Sigmoid colon (tissue), 7 donors: Measurements from ENCODE around the gene HMBS. TPM values are rescaled to one million over a fixed set of nuclear protein-coding genes. Genes with fewer than 3 reads are reported as not detected.
A peak's percentile ranks its signal among the peaks of the same experiment; 100 is the strongest.
"Not testable (repeated sequence)": the region's sequence is repeated elsewhere in the genome, so short reads cannot be mapped to it uniquely, and the experiment has no call there.

Source experiments
- DNase-seq: peaks from one replicate; pipeline ENCODE4 v3.0.0-alpha.2; 2019
- H3K27ac ChIP-seq, 4 donors: fragments of 200-600 bp; sonication (generic); one replicate each; pipeline ENCODE4 v1.5.1; 2016 to 2019; ENCODE audit warnings: mild to moderate bottlenecking in 1 of 4
- H3K27me3 ChIP-seq, 3 donors: fragments of 200-600 bp; sonication (generic); one replicate each; pipeline ENCODE4 v1.5.1; 2019; ENCODE audit warnings: mild to moderate bottlenecking in 1 of 3
- H3K36me3 ChIP-seq, 4 donors: fragments of 200-600 bp; sonication (generic); one replicate each; pipeline ENCODE4 v1.5.1; 2016 to 2019
- H3K4me1 ChIP-seq, 4 donors: fragments of 200-600 bp; sonication (generic); one replicate each; pipeline ENCODE4 v1.5.1; 2017 to 2019
- H3K4me3 ChIP-seq, 4 donors: fragments of 200-600 bp; sonication (generic); one replicate each; pipeline ENCODE4 v1.5.1; 2017 to 2019; ENCODE audit warnings: mild to moderate bottlenecking in 2 of 4, moderate library complexity in 1 of 4
- H3K9me3 ChIP-seq, 4 donors: fragments of 200-600 bp in 3 of 4; sonication (generic) in 3 of 4; one replicate each; pipeline versions ENCODE4 v1.5.1 to v1.6.1; 2013 to 2019
- CTCF ChIP-seq, 4 experiments: fragments of 450-650 bp in 3 of 4; fragments of 200-600 bp in 1 of 4; IDR thresholded peaks; one replicate each; pipeline ENCODE4 v1.5.1; 2016 to 2019; ENCODE audit warnings: antibody characterized with exemption in 4 of 4, mild to moderate bottlenecking in 3 of 4, moderate library complexity in 2 of 4
- EP300 ChIP-seq, 4 donors: sonication (generic); formaldehyde crosslinking; IDR thresholded peaks; one replicate each; pipeline ENCODE4 v1.6.1; 2017; ENCODE audit warnings: antibody characterized with exemption in 4 of 4
- POLR2A ChIP-seq, 2 donors: fragments of 450-650 bp; IDR thresholded peaks; one replicate each; pipeline ENCODE4 v1.6.1; 2016; ENCODE audit warnings: antibody characterized with exemption in 2 of 2, mild to moderate bottlenecking in 2 of 2, moderate library complexity in 2 of 2
- POLR2AphosphoS5 ChIP-seq, 4 donors: sonication (generic); formaldehyde crosslinking; IDR thresholded peaks; one replicate each; pipeline ENCODE4 v1.6.1; 2017; ENCODE audit warnings: antibody characterized with exemption in 4 of 4
- WGBS, 2 donors: extraction: QIAGEN DNeasy Blood & Tissue Kit; methylation state at CpG; one replicate each; pipeline ENCODE4 v1.1.7; 2013; 5-methylcytosine and 5-hydroxymethylcytosine counted together
- intact Hi-C: fragments of 100-400 bp; cut with DNase I; formaldehyde crosslinking; loops from one replicate; pipeline ENCODE4 v1.15.1; 2023
- polyA plus RNA-seq, 3 donors: library from polyadenylated mRNA; stranded (reverse); fragments of 200-250 nt; gene quantifications; one replicate each; pipeline ENCODE4 v1.2.3, GENCODE V29; 2013
- total RNA-seq, 4 donors: library from RNA; depleted of rRNA; stranded (reverse); fragments of >200 nt; gene quantifications; one replicate each; pipeline ENCODE4 v1.1.0, GENCODE V29; 2016
- donor health status: healthy with polysubstance abuse.
- donor health status: Bipolar disorder and iron deficiency.
- donor health status: healthy.

HMBS gene
- total and polyA plus RNA-seq, 7 donors = 5.6 to 39.3 (median 15.2) TPM

- Histone ChIP-seq H3K4me1 (peaks cover 0 to 4% (median 0%) of the 10 kb centered on the region in 4 donors), H3K9me3 (no peaks in the 10 kb centered on the region), H3K27ac (no peak overlapping the region), H3K27me3 (no peaks in the 10 kb centered on the region), H3K4me3 (no peak overlapping the region), H3K36me3 (peaks cover 47 to 86% (median 56%) of the 10 kb centered on the region in 4 donors)
- no peak for DNase-seq
- intact Hi-C loops = no loop called here
- WGBS, 2 donors = 79 to 80% methylated on average over 3 of the region's 3 CpGs
- TF ChIP-seq EP300 (IDR thresholded peaks at IDR 0.05) (no peak), POLR2A (IDR thresholded peaks at IDR 0.05) (no peak), CTCF (IDR thresholded peaks at IDR 0.05) (no peak), POLR2AphosphoS5 (IDR thresholded peaks at IDR 0.05) (no peak)
Measured at GRCh38 chr11:119130662-119131061, 46.0 kb downstream of the HMBS start.

GRCh38 chr11:119134389-119134978, 49.8 kb downstream of the HMBS start:
- Histone ChIP-seq H3K27me3 (peaks cover 0 to 6% (median 0%) of the 10 kb centered on the region in 3 donors), H3K36me3 (peaks cover 36 to 57% (median 49%) of the 10 kb centered on the region in 4 donors), H3K27ac (no peak overlapping the region), H3K4me3 (no peak overlapping the region), H3K9me3 (no peaks in the 10 kb centered on the region), H3K4me1 (no peaks in the 10 kb centered on the region)
- DNase-seq = no peak
- 53 to 74% methylated on average over 4 of the region's 4 CpGs for WGBS, 2 donors
- intact Hi-C loops = no loop called here
- TF ChIP-seq POLR2A (IDR thresholded peaks at IDR 0.05) (no peak), EP300 (IDR thresholded peaks at IDR 0.05) (no peak), CTCF (IDR thresholded peaks at IDR 0.05) (peak in 1 of 4 experiments; percentile 20)

GRCh38 chr11:119139276-119139675, 54.6 kb downstream of the HMBS start:
- DNase-seq, H3K27ac ChIP-seq, H3K4me3 ChIP-seq, intact Hi-C loops, H3K27me3 ChIP-seq, H3K4me1 ChIP-seq, H3K9me3 ChIP-seq, H3K36me3 ChIP-seq: not testable (repeated sequence)
- 90% methylated on average over 10 of the region's 10 CpGs for whole genome bisulfite sequencing, 2 donors

Other genes starting within 250 kb of the HMBS start
- not detected for gene CXCR5, start 201.0 kb upstream of the HMBS start, total RNA-seq
- gene CXCR5, start 201.0 kb upstream of the HMBS start, polyA plus RNA-seq = 10 to 100 TPM in 1 of 3 donors, under 1 TPM in 2; under 0.01 to 11.5 (median 0.23) TPM
- 10 to 100 TPM in 3 of 4 donors, 1 to 10 TPM in 1; 7.9 to 46.5 (median 10.8) TPM for gene BCL9L, start 159.0 kb upstream of the HMBS start, total RNA-seq
- gene BCL9L, start 159.0 kb upstream of the HMBS start, polyA plus RNA-seq = 10 to 100 TPM in 1 of 3 donors, 1 to 10 TPM in 2; 4.8 to 33.2 (median 7.4) TPM
- not detected for gene UPK2, start 128.6 kb upstream of the HMBS start, total RNA-seq
- not detected for gene UPK2, start 128.6 kb upstream of the HMBS start, polyA plus RNA-seq
- not detected for gene FOXR1, start 113.1 kb upstream of the HMBS start, total RNA-seq
- gene FOXR1, start 113.1 kb upstream of the HMBS start, polyA plus RNA-seq = not detected
- 10 to 100 TPM; 29.6 to 60.5 (median 40.7) TPM for gene CENATAC, start 86.7 kb upstream of the HMBS start, total RNA-seq
- 10 to 100 TPM in 1 of 3 donors, 1 to 10 TPM in 2; 5.3 to 24.6 (median 7.2) TPM for gene CENATAC, start 86.7 kb upstream of the HMBS start, polyA plus RNA-seq
- gene RPS25, start 66.5 kb upstream of the HMBS start, total RNA-seq = 1,000 to 10,000 TPM; 1,350 to 3,369 (median 2,098) TPM
- gene RPS25, start 66.5 kb upstream of the HMBS start, polyA plus RNA-seq = 1,000 to 10,000 TPM; 2,091 to 3,409 (median 2,533) TPM
- gene TRAPPC4, start 66.1 kb upstream of the HMBS start, total RNA-seq = 10 to 100 TPM; 32.4 to 60.3 (median 47.5) TPM
- 10 to 100 TPM; 49.9 to 90.9 (median 74.5) TPM for gene TRAPPC4, start 66.1 kb upstream of the HMBS start, polyA plus RNA-seq
- 10 to 100 TPM in 2 of 4 donors, 1 to 10 TPM in 2; 8.0 to 13.8 (median 10.1) TPM for gene SLC37A4, start 54.0 kb upstream of the HMBS start, total RNA-seq
- gene SLC37A4, start 54.0 kb upstream of the HMBS start, polyA plus RNA-seq = 10 to 100 TPM in 2 of 3 donors, 1 to 10 TPM in 1; 8.4 to 31.5 (median 11.1) TPM
- 10 to 100 TPM; 26.6 to 37.6 (median 30.7) TPM for gene HYOU1, start 27.7 kb upstream of the HMBS start, total RNA-seq
- gene HYOU1, start 27.7 kb upstream of the HMBS start, polyA plus RNA-seq = 100 to 1,000 TPM in 1 of 3 donors, 10 to 100 TPM in 1, 1 to 10 TPM in 1; 6.0 to 106 (median 22.0) TPM
- gene VPS11, start 17.1 kb upstream of the HMBS start, total RNA-seq = 10 to 100 TPM; 26.0 to 37.0 (median 30.8) TPM
- 10 to 100 TPM; 13.4 to 29.2 (median 27.0) TPM for gene VPS11, start 17.1 kb upstream of the HMBS start, polyA plus RNA-seq
- gene DPAGT1, start 17.0 kb downstream of the HMBS start, total RNA-seq = 10 to 100 TPM; 16.1 to 22.1 (median 16.8) TPM
- gene DPAGT1, start 17.0 kb downstream of the HMBS start, polyA plus RNA-seq = 10 to 100 TPM in 1 of 3 donors, 1 to 10 TPM in 2; 4.2 to 44.6 (median 6.9) TPM
- gene C2CD2L, start 22.5 kb downstream of the HMBS start, total RNA-seq = 1 to 10 TPM; 5.3 to 8.0 (median 5.8) TPM
- gene C2CD2L, start 22.5 kb downstream of the HMBS start, polyA plus RNA-seq = 10 to 100 TPM in 1 of 3 donors, 1 to 10 TPM in 2; 6.0 to 22.6 (median 7.6) TPM
- 10 to 100 TPM; 15.0 to 33.0 (median 21.2) TPM for gene HINFP, start 36.7 kb downstream of the HMBS start, total RNA-seq
- gene HINFP, start 36.7 kb downstream of the HMBS start, polyA plus RNA-seq = 10 to 100 TPM; 12.0 to 23.2 (median 20.1) TPM
- gene ABCG4, start 64.2 kb downstream of the HMBS start, total RNA-seq = under 1 TPM in 3 of 4 donors, not detected in 1; under 0.01 to 0.55 (median 0.27) TPM
- gene ABCG4, start 64.2 kb downstream of the HMBS start, polyA plus RNA-seq = under 1 TPM in 2 of 3 donors, not detected in 1; under 0.01 to 0.26 TPM
- 10 to 100 TPM; 10.7 to 21.9 (median 12.6) TPM for gene NLRX1, start 83.8 kb downstream of the HMBS start, total RNA-seq
- gene NLRX1, start 83.8 kb downstream of the HMBS start, polyA plus RNA-seq = 1 to 10 TPM; 3.9 to 9.3 (median 4.2) TPM
- 1 to 10 TPM in 1 of 4 donors, not detected in 3; 1.8 TPM for gene NHERF4, start 100.6 kb downstream of the HMBS start, total RNA-seq
- 10 to 100 TPM; 25.8 to 48.1 (median 37.7) TPM for gene NHERF4, start 100.6 kb downstream of the HMBS start, polyA plus RNA-seq
- 10 to 100 TPM; 11.8 to 17.7 (median 13.1) TPM for gene CBL, start 121.5 kb downstream of the HMBS start, total RNA-seq
- 1 to 10 TPM; 1.8 to 8.6 (median 3.7) TPM for gene CBL, start 121.5 kb downstream of the HMBS start, polyA plus RNA-seq
- gene MCAM, start 232.2 kb downstream of the HMBS start, total RNA-seq = 1,000 to 10,000 TPM in 1 of 4 donors, 100 to 1,000 TPM in 3; 628 to 1,033 (median 813) TPM
- 10 to 100 TPM in 1 of 3 donors, 1 to 10 TPM in 2; 2.1 to 51.5 (median 4.8) TPM for gene MCAM, start 232.2 kb downstream of the HMBS start, polyA plus RNA-seq
- gene RNF26, start 249.6 kb downstream of the HMBS start, total RNA-seq = 10 to 100 TPM in 3 of 4 donors, 1 to 10 TPM in 1; 9.8 to 18.3 (median 11.8) TPM
- gene RNF26, start 249.6 kb downstream of the HMBS start, polyA plus RNA-seq = 10 to 100 TPM in 1 of 3 donors, 1 to 10 TPM in 2; 6.2 to 26.1 (median 7.2) TPM